8988T (cell line): ENCODE measurements around the gene CITED2.

ENCODE experiments used
- DNase-seq: peaks from one replicate; pipeline ENCODE4 v3.0.0; 2011

Gene CITED2

DNA sequence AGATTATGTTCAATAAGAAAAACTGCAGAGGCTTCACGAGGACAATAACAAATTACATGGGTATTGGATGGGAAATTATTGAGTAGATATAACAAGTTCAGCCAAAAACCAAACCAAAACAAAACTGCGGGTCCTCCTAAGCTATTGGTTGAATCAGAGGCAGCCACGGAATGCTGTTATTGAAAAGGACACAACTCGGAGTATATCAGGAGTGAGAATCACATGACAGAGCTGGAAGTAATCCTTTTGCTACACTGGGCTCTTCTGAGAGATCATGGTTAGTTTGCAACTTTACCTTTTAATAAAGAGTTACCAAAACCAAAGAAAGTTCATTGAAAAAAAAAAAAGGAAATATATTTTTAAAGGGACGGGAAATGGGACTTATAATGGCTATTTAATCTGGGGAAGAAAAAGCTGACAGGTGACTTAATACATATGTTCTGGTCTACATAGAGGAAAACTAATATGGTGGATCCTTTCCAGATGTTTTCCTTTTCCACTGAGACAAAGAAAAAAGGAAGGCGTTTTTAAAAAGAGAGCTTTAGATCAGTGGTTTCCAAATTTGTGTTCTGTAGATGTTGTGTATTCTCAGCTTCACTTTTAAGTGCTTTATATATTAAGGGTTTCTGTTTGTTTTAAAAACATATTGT, 6.9 kb upstream of the CITED2 start:
- no peak for DNase-seq

DNA sequence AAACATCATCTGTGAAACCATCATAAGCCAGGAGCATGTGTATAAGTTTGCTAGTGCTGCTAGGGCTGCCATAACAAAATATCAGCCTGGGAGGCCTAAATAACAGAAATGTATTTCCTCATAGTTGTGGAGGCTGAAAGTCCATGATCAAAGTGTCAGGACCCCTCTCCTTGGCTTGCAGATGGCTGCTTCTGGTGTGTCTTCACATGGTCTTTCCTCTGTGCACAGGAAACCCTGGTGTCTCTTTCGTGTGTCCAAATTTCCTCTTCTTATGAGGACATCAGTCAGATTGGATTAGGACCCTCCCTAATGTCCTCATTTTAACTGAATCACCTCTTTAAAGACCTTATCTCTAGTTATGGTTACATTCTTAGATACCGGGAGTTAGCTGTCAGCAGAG, 6.2 kb upstream of the CITED2 start:
- no peak for DNase-seq

DNA sequence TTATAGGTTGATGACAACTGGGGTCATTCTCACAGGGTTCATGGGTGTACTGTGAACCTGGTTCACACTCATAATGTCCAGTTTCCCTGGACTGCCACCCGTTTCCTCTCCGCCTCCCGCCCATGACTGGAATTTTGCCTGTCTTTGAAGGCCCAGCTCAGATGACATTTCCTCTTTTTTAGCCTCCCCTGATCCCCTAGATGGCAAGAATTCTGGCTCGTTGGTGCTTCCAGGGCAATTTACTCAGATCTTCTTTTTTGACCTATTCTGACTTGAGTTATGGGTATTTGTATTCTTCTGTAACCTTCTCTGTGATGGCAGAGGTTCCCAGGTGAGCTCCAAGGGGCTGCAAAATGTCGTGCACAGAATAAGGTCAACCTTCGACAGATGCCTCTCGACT, 5.7 kb upstream of the CITED2 start:
- no peak for DNase-seq

DNA sequence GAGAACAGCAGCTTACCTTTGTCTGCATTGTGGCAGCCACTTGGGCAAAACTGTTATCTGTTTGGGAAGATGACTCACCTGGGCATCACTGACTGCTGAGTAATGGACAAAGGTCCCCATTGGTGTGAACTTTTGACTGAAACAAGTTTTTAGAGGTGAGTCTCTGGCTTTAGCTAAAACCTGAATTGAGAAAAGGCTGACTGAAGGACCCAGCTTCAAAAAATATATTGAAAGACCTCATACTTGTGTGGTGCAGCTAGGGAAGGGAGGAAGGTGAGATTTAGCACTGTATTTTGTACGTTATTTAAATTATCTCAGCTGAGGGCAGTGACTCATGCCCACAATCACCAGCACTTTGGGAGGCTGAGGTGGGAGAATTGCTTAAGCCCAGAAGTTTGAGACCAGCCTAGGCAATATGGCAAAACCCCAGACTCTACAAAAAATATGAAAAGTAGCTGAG, 4.5 kb upstream of the CITED2 start:
- DNase-seq: no peak

DNA sequence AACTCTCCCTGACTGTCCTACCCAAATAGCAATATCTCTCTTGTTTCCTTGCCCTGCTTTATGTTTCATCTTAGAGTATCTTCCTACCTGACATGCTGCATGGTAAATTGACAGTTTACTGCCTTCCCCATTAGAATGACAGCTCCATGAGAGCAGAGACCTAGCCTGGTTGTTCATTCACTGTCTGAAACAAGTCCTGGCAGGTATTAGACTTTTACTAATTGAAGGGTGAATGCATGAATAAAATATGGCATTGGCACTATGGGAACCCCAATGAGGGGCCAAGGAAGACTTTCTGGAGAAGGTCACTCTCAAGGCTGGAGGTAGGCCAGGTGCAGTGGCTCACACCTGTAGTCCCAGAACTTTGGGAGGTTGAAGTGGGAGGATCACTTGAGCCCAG, 3.8 kb upstream of the CITED2 start:
- DNase-seq: no peak

DNA sequence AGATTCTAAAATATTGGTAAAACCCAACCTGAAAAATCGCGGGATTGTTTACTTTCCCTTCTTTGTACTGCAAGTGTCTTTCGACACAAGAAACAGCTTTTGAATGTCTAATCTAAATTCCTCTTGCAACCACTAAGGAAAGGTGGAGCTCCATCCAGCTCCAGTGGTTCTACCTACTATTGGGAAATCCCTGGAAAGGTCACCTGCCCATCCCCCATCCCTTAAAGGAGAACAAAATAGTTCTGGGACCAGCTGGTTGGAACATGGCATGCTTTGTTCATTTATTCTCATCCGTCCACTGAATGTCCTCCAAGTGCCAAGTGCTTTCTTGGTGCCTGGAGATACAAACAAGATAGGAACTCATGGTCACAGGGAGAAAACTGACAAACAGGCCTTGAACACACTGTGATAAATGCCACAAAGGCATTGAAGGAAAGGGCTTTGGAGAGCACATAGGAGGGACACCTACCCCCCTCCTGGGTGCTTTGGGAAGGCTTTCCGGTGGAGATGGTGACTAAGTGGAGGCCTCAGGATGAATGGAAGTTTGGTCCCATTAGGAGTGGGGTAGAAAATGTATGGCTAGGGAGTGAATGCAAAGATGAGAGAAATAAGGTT, 2.3 kb upstream of the CITED2 start:
- DNase-seq: no peak

DNA sequence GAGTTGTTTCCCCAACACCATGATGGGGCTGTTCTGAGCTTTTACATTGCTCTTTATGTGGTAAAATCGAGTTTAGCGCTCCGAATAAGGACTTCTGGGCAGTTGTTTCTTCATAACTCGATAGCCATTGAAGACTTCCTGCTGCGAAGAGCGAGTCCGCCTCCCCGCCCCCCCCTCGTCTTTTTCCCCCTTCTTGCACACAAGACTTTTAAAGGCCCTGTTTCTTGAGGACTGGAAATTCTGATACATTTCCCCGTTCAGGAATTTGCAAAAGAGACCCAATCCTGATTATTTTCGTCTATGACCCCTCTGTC, 1.5 kb upstream of the CITED2 start:
- no peak for DNase-seq

DNA sequence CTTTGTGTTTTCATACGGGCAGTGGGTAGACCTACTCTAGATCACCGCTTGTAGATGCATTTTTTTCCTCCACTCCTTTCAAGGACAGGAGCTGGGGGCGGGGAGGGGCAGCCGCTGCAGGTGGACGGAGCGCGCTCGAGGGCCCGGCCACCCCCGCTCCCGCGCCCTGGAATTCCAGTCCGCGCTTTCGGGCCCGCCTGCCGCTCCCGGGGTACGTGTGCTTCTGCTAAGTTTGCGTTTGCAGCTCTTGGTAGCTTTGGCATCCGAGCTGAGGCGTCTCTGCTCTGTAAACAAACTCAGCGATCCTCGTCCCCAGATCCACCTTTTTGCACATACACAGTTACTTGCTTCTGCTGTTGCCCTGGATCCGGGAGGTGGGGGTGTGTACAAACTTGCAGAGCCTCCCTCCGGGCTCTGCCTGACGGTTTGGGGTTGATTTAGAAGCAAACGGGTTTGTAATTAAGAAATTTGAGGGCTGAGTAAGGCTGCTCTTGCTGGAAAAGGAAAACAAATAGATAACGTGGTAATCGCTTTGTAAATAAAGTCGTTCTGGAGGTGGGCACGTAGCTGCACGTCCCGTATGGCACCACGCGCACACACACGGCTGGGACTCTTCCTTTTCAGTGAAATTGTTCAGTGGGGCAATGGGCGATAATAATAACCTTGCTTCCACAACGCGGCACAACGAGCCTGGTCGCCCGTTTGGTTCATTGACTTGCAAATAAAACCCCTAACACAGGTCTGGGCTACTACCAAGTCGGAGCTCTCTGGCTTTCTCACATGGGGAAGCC, 973 bp upstream of the CITED2 start:
- peak; percentile 57 for DNase-seq

DNA sequence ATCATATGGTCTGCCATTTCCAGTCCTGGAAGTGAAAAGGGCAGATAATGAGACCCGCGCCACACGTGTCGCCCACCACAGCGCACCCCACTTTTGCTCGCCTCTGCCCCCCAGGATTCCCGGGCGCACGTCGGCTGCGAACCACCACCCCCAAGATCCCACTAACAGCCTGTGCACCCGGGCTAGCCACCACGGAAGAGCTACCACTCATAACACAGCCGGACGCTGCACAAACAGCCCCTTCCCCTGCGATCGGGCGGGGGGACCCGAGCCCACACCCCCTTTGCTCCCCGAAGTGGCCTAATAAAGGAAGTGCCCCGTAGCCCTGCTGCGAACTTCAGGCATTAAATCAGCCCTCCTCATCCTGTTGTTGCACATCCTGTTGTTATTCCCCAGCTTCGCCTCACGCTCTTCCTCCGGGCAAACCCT, 506 bp downstream of the CITED2 start:
- DNase-seq: no peak

DNA sequence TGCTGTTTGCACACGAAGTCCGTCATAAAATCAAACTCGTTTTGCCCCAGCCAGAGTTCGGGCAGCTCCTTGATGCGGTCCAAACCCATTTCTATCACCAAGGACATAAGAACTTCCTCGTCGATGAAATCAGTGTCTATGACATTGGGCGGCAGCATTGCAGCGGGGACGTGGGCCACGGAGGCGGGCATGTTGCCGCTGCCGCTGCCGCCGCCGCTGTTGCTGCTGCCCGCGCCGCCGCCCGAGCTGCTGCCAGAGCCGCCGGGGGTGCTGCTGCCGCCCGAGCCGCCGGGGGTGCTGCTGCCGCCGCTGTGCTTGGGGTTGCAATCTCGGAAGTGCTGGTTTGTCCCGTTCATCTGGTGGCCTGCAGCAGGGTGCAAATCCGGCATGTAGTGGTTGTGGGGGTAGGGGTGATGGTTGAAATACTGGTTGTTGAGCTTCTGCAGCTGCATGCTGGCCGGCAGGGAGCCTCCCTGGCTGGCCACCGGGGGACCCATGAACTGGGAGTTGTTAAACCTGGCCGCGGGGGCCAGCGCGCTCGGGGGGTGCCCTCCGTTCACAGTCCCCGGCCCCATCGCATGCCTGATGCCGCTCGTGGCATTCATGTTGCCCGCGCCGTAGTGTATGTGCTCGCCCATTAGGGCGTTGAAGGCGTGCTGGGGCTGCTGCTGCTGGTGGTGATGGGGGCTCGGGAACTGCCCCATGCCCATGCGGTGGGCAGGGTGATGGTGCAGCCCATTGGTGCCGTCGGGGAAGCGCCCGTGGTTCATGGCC, 1.1 kb downstream of the CITED2 start:
- DNase-seq: no peak

DNA sequence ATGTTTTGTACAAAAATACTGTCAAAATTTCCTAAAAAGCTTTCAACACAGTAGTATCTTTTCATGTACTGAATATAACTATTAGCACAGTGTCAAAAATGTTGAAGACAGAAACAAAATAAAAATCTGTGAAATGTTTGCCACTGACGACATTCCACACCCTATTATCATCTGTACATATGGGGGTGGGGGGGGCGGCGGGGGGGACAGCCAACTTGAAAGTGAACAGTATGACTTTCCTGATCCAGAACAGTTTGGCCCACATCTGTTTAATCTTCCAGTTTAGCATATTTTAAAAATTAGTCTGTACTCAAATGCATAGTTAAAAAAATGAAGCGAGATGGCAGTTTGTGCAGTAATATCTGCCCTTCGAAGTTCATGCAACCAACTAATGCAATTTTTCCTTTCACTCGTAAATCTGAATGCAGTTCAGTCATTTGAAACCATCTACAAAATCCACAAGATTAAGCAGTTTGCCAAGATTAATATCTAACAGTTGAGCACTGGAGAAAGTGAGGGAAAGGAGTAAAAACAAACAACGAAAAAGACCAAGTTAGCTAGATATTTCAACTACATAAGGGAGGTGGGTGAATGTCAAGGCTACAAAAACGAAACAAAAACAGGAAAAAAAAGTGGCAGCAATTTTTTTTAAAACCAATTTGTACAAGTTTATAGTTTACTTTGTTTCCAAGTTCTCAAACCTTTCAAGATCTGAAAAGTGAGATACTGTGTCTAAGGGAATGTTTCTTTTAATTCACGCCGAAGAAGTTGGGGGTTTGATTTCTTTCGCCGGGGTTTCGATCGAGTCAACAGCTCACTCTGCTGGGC, 1.9 kb downstream of the CITED2 start:
- no peak for DNase-seq

DNA sequence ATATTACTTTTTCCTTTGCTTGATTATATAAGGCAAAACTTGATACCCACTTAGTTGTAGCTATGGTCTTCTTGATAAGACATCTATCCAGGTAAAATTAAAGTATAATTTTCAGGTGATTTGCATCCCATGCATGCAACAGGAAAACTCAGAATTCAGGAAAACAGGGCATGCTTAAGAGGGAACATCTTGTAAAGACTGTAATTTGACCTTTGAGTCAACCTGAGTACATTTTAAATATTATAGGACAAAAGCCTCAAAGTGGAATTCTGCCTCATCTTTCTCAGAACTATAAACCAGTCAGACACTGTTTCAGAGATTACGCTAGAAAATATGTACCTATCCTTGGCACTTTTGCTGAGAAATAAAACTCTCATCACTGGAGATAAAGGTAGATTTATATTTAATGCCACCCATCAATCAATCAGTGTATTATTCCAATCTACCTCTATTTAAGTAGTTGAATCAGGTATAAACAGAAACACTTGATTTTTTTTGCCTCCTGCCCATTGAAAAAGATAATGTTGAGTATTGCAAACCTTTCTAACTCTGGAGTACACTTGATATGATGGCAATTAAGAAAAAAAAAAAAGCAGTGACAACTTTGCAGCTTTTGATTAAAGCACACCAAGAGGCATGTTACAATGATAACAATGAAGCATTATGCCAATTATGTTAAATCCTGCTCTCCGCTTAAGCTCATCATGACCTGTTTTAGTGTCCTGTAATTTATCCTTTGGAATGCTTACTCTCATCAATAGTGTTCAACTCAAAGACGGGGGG, 2.8 kb downstream of the CITED2 start:
- DNase-seq: no peak

DNA sequence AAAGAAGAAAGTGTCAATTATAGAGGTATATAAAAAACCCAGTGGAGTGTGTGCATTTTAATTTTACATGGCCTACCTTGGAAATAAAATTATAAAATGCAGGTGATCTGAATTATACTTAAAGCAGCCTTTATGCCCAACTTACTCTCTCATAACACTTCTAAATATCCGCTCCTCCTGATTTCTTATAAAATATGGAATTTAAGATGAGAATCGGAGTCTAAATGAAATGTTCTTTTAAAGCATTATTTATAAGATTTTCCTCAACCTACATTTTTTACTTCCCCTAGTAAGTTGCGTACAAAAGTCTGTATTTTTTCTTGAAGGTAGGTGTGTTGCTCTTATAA, 3.5 kb downstream of the CITED2 start:
- no peak for DNase-seq

DNA sequence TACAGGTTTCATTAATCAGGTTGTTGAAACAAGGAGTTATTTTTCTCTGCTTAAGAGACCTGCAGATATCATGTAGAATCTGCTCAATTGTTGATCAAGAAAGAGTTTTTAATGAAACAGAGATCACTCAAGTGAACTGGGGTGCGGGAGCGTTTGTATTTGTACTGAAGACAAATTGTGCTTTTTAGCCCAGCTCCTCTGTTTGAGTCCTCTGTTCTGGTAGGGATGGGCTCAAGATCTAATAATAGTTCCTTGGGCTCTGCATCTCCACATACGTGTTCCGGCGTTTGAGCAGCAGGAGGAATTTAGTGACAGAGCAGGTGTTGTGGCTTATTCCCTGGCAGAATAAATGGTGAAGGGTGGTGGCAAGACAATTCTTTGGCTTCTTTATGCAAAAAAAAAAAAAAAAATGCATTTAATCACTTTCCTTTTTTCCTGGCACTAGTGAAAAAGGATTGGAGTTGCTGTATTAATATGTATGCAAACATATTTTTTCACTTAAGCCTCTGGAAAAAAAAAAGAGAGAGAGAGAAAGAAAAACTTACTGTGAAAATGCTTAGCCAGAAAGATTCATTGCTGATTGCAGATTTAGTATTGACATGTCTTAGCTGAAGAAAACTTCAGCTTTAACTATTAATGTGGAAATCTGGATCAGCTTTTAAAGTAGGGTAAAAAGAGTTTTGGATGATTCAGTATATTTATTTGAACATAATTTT, 4.0 kb downstream of the CITED2 start:
- no peak for DNase-seq

DNA sequence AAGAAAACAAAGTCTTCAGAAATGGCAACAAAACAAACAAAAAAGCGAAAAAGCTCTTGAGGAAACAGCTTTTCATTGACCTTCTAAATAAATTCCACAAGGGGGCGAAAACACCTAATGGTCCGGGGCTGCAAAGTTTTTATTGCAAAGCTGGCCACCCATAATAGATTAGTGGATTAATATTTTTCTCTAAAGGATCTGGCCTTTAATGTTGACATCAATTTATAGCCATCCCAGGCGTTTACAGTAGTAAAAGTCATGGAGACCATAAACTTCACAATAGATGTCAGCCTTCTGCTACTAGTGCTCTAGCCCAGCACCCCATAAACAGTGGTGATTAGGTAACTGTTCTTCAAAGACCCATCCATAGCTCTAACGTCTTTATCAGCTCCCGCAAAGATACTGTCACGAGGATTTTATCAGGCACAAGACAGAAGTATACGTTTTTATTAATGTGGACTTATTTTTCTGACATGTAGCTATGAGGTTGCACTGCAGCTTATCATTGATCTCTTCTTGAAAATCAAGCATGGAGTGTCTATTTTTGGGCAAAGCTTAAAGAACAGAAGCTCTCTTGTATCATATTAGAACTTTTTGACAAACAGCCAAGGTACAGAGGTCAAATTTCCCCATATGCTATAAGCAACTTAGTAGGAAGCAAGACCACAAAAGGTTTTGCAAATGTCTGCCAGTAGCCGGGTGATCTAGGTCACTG, 4.7 kb downstream of the CITED2 start:
- no peak for DNase-seq

DNA sequence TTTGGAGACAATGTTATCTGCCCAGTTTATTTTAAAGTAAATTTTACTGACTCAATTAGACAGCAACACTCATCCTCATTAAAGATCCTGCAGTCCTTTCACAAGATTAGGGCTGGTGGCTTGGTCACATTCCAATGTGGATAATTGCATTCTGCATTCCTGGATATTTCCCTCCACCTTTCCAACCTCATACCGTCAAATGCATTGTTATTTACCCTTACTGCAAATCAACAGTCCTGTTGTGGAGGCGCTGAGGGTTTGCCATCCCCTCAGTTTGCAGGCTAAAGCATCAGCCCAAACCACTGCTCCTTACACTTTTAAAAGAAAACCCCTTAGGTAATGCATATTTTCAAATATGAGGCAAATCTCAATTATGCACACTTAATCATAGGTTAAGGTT, 5.4 kb downstream of the CITED2 start:
- no peak for DNase-seq

DNA sequence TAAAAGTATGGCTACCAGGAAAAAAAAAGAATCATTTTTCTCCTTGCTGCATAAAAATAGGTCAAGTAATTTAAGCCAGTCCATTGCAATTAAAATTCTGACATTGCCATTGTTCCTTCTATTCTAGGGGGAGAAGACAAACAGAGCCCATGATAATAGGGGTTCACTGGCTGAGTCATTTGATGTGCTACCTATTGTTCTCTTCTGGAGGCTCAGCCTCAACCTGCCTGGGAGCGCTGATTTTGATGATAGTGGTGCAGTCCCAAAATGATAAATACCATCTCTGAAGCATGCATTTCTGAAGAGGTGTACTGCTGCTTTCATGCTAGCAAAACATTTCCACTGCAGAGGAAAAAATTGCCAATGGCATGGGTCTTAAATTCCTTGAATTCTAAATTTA, 5.8 kb downstream of the CITED2 start:
- DNase-seq: no peak

DNA sequence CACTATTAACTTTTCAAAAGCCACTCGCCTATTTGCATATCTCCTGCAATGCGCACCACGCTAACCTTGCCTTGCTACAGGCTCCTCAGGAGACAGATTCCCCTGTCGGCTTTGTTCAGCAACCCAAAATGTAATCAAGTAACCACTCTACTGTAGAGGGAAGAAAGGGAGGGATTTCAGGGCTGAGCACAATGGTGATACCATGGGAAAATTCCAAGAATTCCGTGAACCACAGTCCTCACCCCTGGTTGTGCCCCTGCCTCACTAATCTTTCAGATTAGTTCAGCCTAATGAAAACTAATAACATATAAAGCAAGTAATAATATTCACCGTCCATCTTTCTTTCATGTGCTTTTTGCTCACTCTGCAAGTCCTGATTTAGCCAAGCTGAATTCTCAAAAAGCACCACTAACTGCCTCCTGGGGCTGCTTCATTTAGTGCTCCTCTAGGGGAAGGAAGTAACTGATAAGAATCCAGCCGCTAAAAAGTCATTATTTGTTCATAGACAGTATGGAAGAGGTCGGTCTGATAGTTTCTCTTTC, 6.6 kb downstream of the CITED2 start:
- no peak for DNase-seq

DNA sequence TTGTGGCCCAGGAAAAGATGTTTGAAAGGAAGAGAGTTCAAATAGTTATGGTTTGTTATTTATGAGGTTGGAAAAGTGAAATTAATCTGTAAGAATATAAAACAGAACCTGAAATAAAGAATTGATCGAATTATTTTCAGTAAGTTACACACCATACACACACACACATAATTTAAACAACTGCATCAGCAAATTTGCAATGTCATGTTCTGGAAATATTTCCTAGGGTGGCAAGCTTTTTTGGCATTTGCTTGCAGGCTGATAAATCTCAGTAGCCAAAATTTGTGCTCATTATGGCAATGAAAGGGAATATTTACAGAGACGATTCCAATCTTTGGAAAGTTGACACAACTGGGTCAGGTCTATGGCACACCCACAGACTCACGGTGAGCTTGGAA, 9.5 kb downstream of the CITED2 start:
- no peak for DNase-seq

DNA sequence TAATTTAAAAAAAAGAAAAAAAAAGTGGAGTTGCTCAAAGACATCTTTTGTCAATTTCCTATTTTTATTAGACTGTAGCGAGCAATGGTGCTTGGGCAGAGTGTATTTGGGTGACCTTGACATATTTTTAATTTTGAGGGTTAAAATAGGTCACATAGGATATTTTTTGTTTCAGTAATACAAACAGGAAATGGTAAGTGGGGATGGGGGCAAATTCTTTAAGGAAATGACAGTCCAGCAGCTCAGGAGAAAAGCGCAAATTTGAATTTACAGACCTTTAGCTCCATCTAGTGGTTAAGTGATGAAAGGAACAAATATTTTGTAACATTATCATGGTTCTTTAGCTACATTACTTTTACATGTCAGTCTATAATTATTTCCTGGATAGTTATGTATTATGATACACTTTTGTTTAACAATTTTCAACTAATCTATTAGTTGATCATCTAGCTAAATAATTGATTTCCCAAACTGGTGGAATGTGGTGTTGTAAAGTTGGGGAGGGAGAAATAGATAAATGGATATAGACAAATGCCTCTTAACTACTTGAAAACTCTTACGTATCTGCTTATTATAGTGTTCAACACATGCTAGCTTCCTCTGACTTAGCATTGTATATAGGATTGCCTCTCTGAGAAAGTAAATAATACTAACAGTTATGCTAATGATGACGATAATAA, 10.0 kb downstream of the CITED2 start:
- no peak for DNase-seq
